CD4-positive, alpha-beta T cell treated with Interleukin-15 for 1 hour (primary cell): ENCODE results near the gene NAA10.
"Not testable (repeated sequence)": the region's sequence is repeated elsewhere in the genome, so short reads cannot be mapped to it uniquely, and the experiment has no call there.

Source experiments
- DNase-seq: peaks from one replicate; pipeline ENCODE4 v3.0.0-alpha.2; 2020

The NAA10 gene

DNA sequence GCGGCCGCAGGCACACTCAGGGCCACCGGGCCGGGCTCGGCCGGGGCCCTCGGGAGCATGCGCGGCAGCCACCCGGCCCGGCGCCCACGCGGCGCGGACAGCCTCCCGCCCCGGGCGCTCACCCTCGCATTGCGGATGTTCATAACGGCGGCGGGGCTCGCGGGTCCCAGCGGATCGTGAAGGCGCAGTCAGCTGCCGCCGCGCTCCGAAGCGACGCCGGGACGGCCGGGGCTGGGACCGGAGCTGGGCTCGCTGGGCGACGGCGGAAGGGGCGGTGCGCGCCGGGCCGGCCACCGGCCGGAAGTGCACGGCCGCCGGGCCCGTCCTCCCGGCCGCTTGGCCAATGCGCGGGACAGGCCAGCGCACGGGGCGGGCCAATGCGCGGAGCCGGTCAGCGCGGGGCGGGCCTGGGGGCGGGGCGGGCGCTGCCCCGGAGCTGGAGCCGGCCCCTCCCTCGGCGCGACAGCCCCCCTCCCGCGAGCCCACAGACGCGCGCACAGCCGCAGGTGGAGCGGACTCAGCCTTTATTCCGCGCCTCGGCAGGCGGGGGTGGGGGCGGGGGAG lies at the start of gene NAA10:
Gene NAA10, minus strand, starts transcription at position 276 of the 564 bp plus-strand sequence. Its CDS starts 133 bp downstream, at position 143.
- DNase-seq, result peak; percentile 72

DNA sequence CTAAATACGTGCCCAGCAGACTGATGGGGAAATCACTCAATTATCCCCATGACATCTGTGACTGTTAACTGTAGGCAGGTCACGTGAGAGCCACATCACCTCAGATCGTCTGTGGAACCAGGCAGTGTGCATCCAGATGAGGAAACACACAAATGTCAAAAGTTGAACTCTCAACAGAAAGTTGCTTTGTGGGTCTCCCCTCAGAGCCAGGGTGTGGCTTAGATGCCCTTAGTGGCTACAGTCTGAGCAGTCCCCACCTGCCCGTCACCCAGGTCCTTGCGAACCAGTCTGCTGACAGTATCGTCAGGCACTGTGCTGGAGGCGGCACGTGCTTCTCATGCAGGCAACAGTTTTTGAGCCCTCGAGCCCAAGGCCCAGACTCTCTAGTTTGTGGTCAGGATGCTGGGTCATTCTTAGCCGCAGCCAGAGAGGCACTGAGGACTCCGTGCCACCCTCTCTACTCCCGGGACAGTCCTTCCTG lies 48.5 kb upstream of the NAA10 start:
- DNase-seq, result peak; percentile 60

DNA sequence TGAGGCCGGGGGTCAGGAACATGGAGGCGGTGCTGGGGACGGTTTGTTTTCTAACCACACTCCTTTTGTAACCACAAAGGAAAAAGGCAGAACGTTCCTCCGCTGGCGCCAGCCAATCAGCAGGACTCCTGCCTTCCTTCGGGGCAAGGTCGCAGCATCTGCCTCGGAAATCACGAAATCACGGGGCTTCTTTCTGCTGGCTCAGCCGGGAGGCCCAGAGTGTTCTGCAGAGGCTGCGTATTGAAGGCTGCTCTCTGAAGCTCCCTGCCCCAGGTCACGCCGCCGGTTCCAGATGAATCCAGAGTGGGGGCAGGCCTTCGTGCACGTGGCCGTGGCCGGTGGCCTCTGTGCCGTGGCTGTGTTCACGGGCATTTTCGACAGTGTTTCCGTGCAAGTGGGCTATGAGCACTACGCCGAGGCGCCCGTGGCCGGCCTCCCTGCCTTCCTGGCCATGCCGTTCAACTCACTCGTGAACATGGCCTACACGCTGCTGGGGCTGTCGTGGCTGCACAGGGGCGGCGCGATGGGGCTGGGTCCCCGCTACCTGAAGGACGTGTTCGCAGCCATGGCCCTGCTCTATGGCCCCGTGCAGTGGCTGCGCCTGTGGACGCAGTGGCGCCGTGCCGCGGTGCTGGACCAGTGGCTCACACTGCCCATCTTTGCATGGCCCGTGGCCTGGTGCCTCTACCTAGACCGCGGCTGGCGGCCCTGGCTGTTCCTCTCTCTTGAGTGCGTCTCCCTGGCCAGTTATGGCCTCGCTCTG lies 47.1 kb upstream of the NAA10 start:
- DNase-seq, result peak; percentile 71

DNA sequence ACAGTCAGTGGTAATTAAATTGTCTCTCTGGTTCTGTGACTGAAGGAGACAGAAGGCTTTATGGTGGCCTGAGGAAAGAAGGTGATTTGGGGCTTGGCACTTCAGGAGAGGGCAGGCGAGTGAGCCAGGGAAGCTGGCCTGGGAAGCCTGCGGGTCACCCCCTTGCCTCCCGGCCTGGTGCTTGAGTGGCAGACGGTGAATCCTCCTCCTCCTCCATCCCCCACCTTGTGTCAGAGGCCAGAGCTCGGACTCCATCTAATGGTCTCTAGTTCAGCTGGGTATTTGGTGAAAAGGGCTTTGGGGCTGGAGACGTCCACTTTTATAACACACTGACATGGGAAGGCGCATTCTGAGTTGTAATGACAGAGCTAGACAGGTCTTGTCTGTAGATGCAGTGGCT lies 46.4 kb upstream of the NAA10 start:
- DNase-seq, result no peak

DNA sequence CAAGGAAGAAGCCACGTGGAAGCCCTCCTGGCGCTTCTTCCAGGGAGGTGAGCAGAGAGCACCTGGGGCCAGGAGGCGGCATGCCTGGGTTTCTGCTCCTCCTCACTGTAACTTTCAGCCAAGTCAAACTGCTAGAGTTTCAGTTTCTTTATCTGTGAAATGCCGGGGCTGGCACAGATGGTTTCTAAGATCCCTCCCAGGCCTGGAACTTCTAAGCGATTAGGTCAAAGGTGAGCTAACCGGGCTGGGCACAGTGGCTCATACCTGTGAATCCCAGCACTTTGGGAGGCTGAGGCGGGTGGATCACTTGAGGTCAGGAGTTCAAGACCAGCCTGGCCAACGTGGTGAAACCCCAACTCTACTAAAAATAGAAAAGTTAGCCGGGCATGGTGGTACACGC lies 45.6 kb upstream of the NAA10 start:
- DNase-seq, result not testable (repeated sequence)

DNA sequence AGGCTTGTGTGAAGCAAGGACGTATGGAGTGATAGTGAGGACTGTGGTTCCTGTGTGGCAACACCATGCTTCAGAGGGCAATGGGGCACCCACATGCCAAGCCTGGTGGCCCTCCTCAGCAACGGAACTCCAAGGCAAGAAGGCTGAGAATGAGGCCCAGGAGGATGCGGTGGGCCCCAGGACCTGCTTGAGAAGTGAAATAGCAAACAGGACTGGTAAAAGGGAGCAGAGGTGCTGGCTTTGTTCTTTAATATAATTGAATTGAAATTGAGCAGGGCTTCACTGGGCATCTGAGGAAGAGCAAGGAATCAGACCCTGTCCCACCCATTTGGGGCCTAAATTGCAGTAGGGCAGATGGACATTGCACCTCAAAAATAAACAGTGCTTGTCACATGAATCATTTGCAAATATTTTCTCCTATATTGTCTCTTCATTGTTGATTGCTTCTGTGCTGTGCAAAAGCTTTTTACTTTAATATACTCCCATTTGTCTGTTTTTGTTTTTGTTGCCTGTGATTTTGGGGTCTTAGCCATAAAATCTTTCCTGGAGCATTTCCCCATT lies 40.0 kb upstream of the NAA10 start:
- no peak for DNase-seq

DNA sequence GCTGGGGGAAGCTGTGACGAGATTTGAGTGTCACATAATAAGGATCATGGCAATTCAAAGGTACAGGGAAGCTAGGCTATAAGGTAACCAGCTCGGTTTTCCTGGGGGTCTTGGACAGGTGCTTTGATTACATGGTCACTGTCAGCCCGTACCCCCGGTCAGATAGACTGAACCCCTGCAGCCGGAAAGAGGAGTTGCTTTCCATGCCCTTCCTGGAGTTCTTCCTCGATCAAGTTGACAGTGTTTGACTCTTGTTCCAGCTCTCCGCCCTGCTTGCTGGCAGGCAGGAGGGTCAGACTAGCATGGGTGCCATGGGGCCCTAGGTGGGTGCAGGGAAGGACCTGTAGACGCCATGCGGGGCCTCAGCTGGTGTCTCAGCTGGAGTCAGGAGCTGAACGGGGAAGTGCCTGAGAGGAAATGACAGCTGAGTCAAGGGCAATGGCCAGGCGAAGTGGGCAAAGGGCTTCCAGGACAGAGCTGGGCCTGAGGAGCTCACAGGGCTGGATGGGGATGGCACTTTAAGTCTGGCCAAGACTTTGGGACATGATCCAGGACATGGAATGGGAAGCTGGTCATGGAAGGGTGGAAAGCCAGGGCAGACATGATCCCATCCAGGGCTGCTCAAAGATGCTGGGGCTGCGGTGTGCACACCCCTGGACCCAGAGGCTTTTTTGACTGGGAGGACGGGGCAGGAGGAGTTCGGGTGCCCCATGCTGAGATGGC lies 39.3 kb upstream of the NAA10 start:
- DNase-seq, result no peak

DNA sequence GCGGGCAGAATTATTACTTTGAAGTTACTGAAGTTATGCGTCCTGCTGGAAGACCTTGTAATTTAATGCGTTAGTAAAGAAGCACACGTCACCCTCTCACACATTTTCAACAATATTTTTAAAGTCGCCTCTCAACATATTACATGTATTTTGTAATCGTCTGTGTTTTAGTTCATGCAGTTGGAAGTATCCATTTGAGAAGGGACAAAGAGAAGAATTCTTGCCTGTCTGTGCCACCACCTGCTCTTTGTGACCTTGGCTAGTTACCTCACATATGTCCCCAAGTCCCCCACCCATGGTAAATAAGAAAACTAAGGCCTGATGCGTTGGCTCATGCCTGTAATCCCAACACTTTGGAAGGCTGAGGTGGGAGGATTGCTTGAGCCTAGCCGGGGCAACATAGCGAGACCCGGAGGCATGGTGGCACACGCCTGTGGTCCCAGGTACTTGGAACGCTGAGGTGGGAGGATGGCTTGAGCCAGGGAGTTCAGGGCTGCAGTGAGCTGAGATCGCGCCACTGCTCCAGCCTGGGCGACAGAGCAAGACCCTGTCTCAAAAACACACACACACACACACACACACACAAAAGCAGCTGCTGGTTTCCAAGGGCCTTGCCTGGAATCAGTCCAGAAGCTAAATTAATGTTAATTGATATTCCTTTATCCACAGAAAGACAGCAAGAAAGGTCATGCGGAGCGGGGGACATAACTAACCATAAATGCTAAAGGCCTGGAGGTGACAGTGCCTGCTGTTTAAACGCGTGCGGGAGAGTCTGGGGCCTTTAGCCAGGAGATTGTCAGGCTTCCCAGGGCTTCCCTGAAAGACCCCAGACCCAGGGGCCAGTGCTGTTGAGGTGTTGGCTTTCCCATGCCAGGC lies 38.5 kb upstream of the NAA10 start:
- no peak for DNase-seq

DNA sequence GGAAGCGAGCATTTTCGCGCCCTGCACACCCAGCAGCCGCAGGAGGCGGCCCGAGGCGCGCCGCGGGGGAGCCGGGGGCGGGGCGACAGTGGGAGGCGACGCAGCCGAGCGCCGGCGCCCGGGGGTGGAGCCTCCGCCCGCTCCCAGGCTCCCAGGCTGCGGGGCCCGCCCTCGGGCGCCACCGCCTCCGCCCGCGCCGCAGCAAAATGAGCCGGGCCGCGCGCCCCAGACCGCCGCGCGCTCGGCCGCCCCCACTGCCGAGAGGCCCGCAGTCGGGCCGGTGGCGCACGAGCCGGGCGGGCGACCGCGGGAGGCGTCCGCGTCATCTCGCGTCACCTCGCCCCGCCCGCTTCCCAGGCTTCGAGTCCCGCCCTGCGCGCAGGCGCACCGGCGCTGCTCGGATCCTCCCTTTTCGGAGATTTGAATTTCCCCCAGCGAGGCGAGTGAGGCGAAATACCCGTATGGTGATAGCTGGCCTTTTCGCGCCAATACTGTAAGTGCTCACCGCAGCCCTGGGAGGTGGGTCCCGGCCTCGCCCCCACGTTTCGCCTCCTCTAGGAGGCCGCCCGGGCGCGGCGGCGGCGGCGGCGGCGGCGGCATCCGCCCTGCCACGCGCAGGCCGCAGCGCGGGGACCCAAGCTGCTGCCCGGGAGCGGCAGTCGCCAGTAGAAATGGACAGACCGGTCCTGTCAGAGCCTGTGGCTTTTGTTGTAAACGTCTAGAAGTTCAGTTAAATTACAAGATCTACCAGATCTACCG lies 37.7 kb upstream of the NAA10 start, which contains the start of gene TMEM187:
Gene TMEM187, plus strand, starts transcription at position 387 of the 759 bp plus-strand sequence. CDS start 9,309 bp downstream, outside the sequence.
- peak; percentile 90 for DNase-seq

DNA sequence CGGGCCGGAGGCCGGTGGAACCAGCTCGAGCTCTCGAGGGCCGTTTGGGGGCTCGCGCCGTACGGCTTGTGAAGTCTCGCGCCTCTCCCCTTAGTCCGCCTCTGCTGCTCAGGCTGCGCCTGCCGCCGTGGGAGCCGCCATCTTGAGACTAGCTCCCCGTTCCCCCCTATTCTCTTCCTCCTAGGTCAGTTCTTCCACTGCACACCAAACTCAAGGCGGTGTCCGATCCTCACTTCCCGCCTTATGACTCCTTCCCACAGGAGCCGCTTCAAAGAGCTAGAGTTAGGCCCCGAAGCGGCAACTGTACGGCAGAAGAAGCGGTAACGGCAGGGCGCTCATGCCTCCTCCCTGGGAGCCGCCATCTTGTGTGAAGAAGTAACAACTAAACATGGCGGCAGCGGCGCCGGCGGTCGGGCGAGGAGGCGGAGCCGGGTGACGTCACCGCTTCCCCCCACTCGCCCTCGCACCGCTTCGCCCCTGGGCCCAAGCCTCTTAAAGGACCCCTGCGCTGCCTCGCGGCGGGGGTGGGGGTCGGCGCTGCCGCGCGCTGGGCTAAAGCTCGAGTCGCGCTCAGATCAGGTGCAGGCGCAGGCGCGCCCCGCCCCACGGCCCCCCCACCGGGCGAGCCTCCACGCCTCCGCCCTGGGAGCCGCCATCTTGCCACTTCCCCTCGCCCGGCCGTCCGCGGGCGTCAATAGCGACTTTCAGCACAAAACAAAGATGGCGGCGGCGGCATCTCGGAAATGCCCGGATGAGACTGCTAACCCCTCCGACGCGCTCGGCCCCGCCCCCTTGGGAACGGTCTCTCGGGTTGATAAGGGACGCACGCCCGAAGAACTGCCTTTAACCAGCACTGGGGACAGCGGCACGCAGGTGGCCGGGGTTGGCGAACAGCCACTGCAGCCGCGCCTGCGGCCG lies 36.9 kb upstream of the NAA10 start, which contains the start of gene HCFC1:
Gene HCFC1, minus strand, starts transcription at position 369 of the 918 bp plus-strand sequence. CDS start 978 bp downstream, outside the sequence.
- peak; percentile 95 for DNase-seq

DNA sequence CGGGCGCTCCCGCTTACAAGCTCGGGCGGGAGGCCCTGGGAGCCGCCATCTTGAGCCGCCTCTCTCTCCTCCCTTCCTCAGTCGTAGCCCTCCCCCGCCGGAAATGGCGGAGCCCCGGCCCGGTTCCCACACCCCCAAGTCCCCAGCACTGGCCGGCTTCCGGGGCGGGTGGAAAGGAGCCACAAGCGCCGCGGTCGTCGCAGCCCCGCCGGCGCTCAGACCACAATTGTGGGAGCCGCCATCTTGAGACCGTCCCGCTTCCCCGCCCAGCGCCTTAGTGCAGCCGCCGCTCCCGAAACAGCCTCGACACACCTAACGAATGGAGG lies 36.2 kb upstream of the NAA10 start:
- peak; percentile 93 for DNase-seq

DNA sequence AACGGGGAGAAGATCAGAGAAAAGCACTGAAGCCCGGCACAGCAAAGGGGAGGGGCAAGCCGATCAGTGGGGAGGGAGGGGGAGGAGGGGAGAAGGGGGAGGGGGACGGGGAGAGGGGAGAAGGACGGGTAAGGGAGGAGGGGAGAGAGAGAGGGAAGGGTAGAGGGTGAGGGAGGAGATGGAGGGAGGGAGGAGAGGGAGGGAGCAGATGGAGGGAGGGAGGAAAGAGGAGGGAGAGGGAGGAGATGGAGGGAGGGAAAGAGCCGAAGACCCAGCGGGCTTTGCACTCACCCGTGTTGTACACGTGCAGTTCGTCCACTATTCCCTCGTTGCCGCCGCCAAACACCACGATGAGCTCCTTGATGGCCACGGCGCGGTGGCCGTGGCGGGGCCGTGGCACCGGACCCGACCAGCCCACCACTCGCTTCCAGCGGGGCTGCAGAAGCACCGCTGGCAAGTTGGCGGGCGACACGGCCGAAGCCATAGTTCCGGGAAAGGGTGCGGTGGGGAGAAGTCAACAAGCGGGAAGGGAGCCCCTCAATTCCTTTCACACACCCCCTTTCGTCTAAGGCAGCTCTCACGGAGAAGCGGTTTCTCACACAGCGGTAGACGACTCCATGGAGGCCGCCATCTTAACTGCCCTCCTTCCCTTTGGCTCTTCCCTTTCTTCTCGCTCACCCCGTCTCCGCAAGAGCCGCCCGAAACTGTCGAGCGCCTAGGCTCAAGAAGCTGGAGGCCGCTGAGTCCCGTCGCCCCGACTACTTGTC lies 35.7 kb upstream of the NAA10 start:
- peak; percentile 34 for DNase-seq

DNA sequence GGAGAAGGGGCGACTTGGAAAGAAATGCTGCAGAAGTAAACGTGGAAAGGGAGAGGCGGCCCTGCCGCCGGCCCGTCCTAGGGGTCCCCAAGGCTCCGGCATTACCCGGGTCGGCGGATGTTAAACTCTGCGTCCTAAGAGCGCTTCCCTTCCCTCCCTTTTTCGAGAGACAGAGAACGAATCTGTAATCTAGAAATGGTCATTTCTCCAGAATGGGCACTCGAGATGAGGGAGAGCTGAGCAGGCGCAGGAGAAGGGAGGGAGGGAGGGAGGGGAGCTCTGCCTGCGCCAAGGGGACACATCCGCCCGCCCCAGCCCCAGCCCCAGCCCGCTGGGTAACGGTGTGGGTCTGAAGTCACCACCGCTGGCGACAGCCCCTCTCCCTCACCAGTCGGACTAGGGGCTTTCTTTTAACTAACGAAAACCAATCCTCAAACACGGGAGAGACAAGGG lies 35.1 kb upstream of the NAA10 start:
- no peak for DNase-seq

DNA sequence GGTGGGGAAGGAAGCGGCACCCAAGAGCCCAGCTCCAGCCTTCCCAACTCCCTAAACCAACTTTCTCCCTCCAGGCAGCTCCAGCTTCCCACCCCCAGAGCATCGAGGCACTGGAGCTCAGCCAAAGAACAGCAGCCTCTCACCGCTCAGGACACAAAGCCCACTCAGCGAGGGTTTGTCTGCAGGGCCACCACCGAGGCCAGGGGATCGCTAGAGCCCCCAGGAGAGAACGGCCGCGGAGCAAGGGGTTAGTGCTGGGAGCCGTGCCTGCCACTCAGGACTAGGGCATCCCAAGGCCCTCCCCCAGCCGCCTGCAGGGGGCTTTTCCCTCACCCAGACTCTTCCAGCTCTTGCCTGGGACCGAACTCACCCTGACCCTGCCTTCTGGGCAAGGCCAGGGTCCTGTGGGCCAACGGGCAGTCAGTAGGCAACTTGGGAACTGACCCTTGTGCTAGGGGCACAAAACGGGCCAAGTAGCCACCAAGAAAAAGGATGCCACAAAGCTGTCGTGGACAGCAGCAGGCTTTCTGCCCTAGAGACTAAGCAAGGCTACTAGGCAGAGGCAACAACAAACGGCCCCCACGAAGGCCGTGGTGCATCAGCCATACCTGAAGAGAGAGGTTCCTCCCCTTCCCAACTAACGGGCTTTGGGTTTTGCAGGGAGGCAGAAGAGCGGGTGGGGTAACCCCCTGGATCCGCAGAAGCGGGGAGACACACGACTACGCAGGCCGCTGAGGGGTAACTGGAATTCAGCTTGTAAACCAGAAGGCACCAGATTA lies 34.5 kb upstream of the NAA10 start:
- no peak for DNase-seq

DNA sequence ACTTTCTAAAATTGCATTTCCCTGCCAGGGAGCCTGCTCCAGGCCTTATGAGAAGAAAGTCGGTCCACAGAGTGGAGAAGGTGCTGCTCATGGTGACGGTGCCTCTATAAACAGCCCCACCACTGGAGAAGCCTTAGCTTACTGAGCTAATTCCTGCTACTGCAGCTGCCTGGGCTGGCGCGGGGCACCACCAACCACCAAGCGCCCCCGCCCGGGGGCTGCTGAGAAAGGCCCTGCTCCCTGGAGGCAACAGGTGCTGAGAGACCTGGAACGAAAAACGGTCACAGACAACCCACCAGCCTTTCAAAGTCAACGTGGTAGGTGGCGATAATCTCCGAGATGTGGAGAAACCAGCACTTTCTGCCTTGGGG lies 33.9 kb upstream of the NAA10 start:
- DNase-seq, result peak; percentile 45

DNA sequence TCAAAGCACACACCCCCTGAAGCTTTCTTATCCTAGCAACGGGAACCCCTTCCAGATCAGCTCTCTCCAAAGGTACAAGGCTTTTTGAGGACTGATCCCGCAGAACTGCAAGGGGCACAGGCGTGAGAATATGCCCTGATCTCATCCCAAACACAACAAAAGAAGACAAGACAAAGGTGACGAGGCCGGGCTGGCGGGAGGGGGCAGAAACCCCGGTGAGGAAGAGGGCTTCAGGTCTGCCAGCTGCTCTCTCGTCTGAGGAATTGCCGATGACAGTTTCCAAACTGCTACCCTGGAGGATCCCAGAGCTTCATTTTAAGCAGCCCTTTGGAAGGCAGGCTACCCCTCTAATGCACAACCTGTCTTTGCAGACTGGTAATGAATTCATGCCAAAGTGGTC lies 33.4 kb upstream of the NAA10 start:
- DNase-seq, result no peak

DNA sequence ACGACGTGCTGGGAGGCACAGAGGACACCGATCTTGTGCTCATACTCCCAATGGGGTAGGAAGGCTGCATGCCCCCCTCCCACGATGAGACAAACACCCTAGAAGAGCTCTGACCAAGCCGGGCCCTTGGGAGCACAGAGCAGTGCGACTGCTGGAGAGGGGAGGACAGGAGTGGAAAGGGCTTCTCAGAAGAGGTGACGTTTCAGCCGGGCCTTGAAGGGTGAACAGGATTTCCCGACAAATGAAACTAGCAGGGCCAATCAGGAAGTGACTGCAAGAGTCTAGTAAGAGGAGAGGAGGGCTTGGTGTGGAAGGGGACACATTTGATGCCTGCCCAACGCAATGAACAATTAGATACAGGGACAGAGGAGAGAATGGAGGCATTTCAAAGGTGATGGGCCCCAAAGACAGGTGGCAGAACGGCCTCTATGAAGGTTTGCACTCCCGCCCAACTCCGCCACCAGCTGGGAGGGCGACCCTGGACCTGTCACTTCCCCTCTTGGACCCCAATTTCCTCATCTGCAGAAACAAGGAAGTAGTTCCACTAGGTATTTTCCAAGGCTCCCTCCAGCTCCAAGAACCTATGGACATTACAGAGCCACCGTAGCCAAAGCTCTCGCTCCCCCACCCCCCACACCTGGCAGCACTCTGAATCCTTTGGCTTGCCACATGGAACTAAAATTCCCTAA lies 32.8 kb upstream of the NAA10 start:
- DNase-seq, result no peak
